ENCODE data around the gene DNLZ.

DNLZ gene

DNA sequence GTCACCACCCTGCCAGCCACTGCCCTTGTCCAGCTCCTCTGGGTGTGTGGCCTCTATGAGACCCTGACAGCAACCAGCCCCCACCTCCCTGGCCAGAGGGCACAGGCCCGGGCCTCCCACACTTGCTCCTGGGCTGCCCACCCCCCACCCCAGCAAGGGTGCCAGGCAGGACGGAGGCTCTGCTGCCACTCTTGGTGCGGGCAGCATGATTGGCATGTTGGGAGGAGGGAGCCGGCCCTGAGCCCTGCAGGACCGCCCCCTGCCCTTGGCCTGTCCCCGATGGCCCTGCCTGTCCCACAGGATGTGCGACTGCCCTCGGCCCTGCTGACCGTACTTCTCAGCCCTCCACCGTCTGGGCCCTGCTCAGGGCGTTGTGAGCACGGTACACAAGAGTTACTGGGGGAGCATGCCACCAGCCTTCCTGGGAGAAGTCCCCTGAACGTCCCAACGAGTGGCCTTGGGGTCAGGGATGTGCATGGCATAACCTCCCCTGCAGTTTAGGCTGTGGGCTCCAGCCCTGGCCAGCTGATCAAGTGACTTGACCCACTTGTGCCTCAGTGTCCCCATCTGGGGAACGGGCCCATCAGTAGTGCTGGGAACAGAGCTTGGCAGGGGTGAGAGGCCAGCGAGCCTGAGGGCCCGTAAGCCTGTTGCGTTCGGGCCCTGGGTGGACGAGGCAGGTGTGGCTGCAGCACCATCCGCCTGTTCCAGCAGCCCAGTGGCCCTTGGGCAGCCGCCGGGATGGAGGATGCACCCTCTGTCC lies 20.2 kb downstream of the DNLZ start:
- DNase-seq (ENCODE audit: low spot score) = no peak

DNA sequence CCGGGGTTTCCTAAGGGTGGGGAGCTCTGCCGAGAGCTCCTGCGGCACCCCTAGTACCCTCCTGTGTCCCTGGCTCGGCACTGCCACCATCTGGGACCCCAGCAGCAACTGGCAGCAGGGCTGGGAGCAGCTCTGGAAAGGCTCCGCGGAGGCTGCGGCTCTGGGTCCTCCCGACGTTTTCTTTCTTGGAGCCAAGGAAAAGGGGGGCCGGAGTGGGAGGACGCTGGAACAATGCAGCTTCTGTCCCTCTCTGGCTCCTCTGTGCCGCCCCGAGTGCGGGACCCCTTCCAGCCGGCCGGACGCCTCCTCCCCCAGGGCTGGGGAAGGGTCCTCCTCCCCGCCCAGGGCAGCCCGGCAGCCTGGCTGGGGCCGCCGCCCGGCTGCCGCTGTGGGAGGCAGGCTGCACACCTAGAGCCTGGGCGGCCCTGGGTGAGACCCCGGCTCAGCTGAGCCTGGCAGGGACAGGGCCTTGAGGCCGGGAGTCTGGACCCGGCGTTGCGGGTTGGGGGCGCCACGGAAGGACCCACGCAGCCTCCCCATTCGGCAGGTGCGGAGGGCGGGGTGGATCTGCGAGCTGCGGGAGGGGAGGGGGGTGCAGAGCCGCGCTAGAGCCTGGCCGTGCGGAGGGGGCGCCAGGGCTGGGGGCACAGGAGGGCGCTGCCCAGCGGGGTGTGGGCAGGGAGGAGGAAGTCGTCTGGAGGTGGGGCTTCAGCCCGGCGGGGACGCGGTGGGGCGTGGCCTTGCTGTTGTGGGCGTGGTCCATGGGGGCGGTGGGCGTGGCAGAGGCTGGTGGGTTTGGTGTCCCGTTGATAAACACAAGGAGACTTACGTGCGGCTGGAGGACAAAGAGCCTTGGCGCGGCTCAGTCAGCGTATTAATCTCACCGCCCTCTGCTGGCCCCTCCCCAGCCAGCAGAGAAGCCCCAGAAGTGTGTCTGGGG lies 21.1 kb downstream of the DNLZ start:
- DNase-seq (ENCODE audit: low spot score) = peak; percentile 95

DNA sequence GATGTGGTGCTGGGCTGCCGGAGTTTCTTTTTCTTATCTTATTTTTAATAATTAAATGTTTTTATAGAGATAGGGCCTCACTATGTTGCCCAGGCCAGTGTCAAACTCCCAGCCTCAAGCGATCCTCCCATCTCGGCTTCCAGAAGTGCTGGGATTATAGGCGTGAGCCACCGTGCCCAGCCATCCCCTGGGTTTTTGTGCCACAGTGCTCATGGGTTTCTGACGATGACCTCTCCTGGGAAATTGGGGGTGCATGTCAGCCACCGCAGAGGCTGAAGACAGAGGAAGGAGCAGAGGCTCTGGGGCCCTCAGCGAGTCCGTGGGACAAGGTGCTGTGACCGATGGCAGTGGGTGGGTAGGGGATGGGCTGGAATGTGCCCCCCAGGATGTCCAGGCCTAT lies 21.8 kb downstream of the DNLZ start:
- DNase-seq (ENCODE audit: low spot score) = no peak

DNA sequence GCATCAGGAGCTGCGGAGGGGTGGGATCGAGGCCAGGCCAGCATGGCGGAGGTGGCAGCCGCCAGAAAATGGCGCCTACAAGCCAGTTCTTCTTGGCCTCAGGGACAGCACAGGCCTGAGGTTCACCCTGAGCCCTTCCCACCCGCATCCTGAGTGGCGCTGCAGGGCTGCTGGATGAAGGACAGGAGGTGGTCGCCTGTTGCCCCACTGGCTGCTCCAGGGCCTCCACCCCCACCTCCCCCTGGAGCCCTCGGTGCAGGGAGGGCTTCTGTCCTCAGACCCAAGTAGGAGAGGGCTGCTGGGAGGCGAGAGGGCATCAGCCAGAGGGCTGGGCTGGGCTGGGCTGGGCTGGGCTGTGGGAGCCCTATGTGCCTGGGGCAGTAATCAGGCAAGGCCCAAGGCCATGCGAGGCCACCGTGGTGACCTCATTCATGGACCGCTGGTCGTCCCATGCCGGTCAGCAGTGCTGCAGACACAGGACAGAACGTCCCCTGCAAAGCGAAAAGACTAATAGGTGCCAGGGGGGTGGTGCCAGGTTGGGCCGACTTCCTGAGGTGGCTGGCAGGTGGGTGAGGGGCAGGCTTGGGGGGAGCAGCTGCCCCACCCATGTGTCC lies 22.4 kb downstream of the DNLZ start:
- DNase-seq (ENCODE audit: low spot score) = no peak

DNA sequence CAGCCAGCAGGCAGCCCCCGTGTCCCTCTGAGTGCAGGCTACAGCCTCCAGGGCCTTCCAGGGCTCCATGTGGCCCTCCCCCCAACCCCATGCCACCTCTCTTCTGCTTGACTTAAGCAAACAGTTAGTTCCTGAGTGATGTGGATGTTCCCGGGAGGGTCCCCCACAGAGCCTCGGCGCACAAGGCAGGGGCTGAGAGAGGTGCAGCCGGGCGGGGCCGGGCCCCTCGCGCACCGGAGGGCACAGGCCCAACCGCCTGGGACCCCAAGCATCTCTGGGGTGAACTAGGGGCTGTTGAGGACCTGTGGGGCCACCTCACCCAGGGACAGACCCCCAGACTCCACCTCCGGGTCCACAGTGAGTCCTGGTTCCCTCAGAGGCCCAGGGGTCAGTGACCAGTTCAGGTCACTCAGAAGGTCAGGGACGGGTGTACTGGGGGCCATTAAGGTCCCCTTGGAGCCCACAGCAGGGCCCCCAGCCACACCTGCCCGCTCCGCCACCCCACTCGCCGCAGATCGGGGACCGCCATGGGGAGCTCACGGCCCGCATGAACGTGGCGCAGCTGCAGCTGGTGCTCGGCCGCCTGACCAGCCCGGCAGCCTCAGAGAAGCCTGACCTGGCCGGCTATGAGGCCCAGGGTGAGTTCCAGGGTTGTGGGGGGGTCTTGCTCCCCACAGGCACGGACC lies 23.0 kb downstream of the DNLZ start:
- DNase-seq (ENCODE audit: low spot score) = no peak

DNA sequence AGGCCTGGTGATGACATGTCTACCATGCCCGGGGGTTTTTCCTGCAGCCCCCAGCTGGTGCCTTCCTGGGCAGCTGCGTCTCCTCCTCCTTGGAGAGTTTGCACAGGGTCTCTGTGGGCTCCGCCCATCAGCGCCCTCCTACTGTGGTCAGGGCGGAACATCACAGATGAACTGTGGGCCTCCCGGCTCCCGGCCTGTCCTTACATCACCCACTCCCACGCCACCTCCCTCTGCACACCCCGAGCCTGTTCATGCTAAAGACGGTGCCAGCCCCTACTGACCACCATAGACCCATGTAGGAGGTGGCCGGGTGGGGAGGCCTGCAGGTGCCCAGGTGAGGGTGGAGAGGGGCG lies 23.6 kb downstream of the DNLZ start:
- DNase-seq (ENCODE audit: low spot score) = no peak

DNA sequence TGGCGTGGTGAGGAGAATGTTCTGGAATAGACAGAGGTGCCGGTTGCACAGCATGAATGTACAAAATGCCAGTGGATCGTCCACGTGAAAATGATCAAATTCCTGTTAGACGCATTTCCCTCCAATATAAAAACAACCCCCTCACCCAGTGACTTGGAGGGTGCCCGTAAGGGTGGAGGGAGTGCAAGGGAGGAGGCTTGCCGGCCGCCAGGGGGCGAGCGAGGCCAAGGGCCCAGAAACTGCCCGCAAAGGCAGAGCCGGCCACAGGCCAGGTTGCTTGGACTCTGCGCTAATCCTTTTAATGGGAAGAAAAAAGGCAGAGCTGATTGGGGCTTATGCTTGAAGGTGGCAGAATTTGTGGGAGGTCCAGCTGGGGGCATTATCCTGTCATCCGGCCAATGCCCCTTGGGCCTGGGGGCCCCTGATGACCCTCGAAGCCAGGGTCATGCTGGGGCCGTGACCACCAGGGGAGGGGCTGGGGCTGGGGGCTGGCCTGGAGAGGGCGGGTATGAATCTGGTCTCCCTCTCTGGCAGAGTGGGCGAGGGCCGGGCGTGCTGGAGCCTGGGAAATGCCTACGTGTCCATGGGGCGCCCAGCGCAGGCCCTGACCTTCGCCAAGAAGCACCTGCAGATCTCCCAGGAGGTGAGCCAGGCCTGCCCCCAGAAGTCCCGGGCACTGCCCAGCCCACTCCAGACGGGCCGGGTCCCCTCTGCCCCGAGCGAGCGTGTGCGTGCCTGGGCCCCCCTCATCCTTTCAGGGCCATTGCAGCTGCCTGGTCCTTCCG lies 24.2 kb downstream of the DNLZ start:
- DNase-seq (ENCODE audit: low spot score) = no peak

DNA sequence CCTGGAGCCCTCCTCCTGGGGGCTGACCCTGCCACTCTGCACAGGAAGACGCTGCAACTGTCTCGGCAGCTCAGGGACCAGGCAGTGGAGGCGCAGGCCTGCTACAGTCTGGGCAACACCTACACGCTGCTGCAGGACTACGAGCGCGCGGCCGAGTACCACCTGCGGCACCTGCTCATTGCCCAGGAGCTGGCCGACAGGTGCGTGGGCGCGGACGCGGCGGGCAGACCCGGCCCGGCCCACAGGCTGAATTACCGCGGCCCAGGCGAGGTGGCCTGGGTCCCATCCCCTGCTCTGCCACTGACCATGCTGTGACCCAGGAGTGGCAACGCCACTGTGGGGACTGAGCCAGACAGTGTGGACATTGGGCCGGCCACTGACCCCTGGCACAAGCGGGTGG lies 25.0 kb downstream of the DNLZ start:
- DNase-seq (ENCODE audit: low spot score) = no peak

DNA sequence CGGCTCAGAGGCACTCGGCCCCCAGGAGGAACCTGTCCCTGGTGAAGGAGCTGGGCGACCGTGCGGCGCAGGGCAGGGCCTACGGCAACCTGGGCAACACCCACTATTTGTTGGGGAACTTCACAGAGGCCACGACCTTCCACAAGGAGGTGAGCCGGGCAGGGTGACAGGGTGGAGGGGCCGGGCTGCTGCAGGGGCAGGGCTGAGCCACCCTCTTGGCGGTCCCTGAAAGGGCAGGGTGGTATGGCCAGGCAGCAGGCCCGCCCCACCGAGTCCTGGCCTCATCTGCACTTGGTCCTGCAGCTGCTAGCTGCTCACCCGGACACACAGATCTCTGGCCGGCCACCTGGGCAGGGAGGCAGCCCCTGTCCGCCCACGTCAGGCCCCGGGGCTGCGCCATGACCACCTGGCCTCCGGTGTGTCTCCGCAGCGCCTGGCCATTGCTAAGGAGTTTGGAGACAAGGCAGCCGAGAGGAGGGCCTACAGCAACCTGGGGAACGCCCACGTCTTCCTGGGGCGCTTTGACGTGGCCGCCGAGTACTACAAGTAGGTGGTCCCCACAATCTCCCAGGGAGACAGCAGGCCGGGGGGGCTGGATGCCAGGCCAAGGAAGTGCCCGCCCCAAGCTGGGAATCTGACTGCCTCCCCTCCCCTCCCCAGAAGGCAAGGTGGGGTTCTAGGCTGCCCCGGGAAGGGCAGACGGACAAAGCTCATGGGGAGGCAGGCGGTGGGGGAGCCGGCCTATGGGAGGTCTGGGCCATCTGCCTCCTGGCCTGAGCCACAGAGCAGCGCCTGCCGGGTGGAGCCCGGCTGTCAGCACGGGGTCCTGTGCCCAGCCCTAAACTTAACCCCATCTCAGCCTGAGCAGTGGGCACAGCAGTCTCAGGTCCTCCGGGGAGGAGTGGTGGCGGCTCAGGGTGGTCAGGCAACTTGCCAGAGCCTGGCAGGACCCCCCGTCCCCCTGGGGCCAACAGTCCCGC lies 25.8 kb downstream of the DNLZ start:
- no peak for DNase-seq (ENCODE audit: low spot score)

DNA sequence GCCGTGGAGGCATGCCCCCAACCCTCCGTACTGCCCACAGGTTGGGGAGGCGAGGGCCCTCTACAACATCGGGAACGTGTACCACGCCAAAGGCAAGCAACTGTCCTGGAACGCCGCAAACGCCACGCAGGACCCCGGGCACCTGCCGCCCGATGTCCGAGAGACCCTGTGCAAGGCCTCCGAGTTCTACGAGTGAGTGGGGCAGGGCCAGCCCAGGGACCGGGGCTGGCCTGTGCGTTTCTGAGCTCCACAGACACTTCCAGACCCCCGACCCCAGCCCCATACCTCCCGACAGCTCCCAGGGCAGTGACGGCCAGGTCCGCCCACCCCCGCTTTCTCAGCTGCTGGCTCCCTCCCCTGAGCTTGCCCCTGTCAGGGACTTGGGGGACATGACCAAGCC lies 26.7 kb downstream of the DNLZ start:
- no peak for DNase-seq (ENCODE audit: low spot score)

DNA sequence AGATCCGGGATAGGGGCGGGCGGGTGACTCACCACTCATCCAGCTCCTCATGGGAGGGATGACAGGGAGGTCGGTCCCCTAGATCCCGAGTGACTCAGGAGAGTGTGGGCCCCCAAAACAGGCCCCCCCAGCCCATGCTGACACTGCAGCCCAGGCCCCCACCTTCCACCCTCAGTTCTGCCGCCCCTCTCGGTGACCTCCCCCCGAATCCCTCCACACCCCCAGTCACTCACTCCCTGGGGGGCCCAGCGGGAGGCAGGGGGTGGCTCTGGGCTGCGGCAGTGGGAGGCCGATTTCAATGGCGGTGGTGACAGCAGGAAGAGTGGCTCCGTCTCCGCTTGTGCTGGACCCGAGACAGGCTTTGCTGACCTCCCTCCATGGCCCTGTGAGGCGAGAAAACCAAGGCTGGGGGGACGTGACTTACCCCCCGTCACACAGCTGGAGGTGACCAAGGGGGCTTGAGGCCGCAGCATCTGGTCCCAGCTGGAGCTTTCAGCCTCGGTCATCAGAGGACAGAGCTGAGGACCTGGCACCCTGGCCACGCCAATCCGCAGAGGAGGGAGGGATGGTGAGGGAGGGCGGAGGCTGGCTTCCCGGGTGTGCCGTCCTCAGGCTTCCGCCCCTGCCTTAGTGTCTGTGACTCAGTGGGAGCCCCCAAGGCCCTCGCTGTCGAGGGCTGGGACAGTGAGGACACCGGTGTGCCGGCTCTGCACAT lies 27.2 kb downstream of the DNLZ start:
- no peak for DNase-seq (ENCODE audit: low spot score)

DNA sequence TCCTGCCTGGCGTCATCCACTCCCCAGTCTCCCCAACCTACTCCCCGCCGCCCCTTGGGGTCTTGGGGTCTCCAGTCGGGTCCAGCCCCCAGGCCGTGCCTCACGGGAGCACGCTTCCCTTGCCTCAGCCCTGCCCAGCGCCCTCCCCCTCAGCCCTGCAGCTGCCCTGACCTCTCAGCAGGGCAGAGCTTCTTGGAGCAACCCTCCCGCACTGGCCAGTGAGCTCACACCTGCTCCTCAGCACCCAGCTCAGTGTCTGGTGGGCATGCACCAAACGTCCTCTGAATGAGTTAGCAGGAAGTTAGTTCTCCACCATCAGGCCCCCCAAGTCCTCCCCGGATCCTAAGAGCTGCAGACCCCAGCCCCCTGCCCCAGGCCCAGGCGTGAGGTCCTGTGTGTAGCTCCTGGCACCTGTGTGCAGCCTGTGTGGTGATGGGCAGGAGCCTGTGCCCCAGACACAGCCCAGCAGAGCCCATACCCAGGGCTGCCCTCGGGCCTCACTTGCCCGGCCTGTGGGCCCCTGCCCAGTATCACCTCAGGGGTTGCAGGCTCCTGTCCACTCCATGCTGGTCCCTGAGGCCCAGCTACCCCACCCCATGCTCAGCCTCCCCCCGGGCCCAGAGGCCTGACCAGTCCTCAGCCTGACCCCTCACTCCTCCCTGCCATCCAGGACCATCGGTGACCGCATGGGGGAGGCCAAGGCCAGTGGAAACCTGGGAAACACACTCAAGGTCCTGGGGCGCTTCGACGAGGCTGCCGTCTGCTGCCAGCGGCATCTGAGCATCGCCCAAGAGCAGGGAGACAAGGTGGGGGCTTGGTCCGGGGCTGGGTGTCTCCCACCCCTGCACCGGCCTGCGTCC lies 28.0 kb downstream of the DNLZ start:
- no peak for DNase-seq (ENCODE audit: low spot score)

DNA sequence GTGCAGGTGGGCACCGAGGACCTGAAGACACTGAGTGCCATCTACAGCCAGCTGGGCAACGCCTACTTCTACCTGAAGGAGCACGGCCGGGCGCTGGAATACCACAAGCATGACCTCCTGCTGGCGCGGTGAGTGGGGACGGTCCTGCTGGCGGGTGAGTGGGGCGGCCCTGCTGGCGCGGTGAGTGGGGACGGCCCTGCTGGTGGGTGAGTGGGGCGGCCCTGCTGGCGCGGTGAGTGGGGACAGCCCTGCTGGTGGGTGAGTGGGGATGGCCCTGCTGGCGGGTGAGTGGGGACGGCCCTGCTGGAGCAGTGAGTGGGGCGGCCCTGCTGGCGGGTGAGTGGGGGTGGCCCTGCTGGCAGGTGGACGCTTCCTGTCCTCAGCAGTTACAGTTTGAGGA lies 29.0 kb downstream of the DNLZ start:
- no peak for DNase-seq (ENCODE audit: low spot score)

DNA sequence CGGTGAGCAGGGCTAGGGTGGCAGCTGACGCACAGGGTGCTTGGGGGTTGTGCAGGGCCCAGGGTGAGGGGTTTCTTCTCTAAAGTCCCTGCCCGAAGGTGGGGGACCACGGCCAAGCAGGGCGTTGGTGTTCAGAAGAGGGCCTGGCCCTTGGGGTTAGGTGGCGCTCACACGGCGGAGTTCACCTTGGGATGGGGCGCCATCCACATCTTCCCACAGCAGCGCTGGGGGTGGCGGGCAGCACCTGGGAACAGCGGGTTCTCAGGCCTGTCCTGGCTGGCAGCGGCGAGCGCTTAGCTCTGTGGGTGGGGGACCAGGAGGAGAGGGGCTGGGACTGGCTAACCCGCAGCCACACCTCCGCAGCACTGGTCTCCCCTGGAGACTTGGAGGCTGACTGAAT lies 30.1 kb downstream of the DNLZ start:
- DNase-seq (ENCODE audit: low spot score) = no peak

DNA sequence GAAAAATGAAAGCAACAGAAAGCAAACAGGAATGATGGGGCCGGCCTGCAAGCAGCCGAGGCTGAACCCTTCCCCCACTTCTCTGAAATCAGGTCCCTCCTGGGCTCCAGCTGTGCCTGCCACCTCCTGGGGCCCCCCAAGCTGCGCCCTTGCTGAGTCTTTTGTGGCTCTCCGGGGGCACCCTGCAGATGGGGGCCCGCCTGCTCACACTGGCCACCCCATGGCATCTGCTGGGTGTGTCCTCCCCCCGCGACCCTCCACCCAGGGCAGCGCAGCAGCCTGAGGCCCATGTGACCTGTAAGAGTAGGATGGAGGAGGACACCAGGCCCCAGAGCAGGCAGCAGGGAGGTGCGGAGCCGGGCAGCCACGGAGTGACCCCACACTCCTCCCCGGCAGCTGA lies 30.5 kb downstream of the DNLZ start:
- DNase-seq (ENCODE audit: low spot score) = no peak

DNA sequence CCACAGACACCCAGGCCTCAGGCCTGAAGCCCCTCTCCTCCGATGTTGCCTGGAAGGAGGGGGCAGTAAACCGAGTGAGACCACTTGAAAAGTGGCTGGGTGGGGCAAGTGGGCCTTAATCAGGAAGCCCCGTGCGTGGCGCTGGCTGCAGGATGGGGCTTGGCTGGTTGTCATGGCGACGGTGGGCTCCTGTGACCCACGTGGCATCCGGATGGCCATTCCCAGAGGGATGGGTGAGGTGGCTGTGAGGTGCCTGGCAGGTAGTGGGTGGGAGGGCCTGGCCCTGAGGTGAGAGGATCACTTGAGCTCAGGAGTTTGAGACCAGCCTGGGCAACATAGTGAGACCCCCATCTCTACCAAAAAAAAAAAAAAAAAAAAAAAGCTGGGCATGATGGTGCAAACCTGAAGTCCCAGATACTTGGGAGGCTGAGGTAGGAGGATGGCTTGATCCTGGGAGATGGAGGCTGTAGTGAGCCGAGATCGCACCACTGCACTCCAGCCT lies 31.0 kb downstream of the DNLZ start:
- no peak for DNase-seq (ENCODE audit: low spot score)

DNA sequence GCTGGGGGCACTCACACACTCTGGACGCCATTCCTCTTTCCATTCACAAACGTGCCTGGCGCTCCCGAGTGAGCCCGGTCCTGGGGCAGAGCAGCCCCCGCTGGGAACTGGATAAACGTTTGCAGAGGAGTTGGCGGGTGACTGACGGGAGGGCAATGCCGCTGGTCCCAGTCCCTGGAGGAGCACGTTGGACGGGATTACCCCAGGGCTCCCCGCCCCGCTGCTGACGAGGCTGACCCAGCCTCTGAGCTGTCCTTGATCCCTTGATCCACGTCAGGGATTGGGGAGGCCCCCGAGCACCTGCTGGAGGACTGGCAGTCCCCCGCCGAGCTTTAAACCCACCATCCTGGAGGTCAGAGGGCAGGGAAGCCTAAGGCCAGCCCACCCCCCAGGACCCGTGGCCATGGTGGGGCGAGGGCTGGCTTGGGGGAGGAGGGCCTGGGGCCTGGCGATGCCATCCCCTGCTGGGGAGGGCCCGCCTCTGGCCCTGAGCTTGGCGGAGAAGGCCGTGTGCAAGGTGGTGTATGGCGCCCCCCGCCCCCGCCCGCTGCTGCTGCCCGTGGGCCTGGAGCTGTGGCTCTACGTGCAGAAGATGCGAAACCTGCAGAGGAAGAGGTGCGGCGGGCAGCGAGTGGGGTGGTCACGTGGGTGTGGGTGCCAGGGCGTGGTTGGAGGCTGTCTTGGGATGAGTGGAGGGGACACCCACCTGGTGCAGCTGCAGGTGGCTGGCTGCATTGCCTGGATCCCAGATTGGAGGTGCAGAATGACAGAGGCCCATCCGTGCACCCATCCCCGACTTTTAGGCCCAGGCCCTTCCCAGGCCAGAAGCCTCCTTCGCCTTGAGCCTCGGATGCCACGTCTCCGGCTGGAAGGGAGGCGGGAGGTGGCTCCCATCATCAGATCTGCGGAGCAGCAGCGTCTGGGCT lies 31.7 kb downstream of the DNLZ start:
- DNase-seq (ENCODE audit: low spot score) = no peak
